GDM1 (cell line): ENCODE data around the gene TPRN.
A peak's percentile ranks its signal among the peaks of the same experiment; 100 is the strongest.
"Not testable (repeated sequence)": the region's sequence is repeated elsewhere in the genome, so short reads cannot be mapped to it uniquely, and the experiment has no call there.

Experiments
- DNase-seq: peaks from one replicate; lab custom pipeline; 2025; lab: John Stamatoyannopoulos, UW

The TPRN gene, protein sequence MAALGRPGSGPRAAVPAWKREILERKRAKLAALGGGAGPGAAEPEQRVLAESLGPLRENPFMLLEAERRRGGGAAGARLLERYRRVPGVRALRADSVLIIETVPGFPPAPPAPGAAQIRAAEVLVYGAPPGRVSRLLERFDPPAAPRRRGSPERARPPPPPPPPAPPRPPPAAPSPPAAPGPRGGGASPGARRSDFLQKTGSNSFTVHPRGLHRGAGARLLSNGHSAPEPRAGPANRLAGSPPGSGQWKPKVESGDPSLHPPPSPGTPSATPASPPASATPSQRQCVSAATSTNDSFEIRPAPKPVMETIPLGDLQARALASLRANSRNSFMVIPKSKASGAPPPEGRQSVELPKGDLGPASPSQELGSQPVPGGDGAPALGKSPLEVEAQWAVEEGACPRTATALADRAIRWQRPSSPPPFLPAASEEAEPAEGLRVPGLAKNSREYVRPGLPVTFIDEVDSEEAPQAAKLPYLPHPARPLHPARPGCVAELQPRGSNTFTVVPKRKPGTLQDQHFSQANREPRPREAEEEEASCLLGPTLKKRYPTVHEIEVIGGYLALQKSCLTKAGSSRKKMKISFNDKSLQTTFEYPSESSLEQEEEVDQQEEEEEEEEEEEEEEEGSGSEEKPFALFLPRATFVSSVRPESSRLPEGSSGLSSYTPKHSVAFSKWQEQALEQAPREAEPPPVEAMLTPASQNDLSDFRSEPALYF

GRCh38 chr9:137200311-137201204 lies at the start of gene TPRN:
TPRN (minus strand) TSS chr9:137200741; CDS start chr9:137200711, 30 bp downstream.
- peak; percentile 97 for DNase-seq

DNA sequence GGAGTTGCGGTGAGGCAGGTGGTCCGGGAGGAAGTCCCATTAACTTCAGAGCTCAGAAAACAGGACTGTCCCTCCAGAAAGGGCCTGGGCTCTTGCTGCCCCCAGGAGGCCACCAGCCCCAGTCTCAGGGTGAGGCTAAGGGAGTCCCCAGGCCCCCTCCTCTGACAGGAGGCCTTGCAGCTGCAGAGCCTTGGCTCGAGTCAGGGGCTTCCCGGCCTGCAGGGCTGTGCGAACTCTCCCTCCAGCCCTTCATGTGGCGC lies 47.3 kb upstream of the TPRN start:
- no peak for DNase-seq

DNA sequence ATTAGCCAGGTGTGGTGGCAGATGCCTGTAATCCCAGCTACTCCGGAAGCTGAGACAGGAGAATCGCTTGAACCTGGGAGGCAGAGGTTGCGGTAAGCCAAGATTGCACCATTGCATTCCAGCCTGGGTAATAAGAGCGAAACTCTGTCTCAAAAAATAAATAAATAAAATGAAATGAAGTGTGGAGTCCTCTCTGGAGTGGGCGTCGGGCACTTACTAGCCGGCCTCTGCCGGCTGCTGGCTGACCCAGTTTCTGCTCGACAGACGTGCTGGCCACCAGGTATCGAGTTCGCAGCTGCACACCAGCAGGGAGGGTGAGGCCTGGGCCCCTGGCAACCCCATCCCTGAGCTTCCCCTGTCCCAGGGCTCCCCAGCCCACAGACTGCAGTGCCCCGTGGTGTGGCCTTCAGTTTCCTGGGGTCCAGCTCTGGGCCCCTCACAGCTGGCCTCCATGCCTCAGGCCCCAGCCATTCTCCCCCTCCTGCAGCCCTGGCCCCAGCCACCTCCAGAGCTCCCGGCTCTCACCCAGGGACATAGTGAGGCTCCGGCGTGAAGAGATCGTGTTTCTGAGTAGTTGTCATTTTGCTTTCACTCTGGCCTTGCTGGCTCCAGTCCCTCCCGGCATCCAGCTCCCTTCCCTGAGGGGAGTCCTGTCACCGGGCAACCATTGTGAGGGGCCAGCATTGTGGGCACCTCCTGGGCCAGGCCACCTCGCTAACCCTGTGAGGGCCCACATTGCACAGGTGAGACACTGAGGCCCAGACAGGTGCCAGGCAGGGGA lies 46.8 kb upstream of the TPRN start:
- no peak for DNase-seq

GRCh38 chr9:137245450-137246421 lies 45.2 kb upstream of the TPRN start:
- no peak for DNase-seq

GRCh38 chr9:137244486-137245449 lies 44.2 kb upstream of the TPRN start:
- DNase-seq: no peak

DNA sequence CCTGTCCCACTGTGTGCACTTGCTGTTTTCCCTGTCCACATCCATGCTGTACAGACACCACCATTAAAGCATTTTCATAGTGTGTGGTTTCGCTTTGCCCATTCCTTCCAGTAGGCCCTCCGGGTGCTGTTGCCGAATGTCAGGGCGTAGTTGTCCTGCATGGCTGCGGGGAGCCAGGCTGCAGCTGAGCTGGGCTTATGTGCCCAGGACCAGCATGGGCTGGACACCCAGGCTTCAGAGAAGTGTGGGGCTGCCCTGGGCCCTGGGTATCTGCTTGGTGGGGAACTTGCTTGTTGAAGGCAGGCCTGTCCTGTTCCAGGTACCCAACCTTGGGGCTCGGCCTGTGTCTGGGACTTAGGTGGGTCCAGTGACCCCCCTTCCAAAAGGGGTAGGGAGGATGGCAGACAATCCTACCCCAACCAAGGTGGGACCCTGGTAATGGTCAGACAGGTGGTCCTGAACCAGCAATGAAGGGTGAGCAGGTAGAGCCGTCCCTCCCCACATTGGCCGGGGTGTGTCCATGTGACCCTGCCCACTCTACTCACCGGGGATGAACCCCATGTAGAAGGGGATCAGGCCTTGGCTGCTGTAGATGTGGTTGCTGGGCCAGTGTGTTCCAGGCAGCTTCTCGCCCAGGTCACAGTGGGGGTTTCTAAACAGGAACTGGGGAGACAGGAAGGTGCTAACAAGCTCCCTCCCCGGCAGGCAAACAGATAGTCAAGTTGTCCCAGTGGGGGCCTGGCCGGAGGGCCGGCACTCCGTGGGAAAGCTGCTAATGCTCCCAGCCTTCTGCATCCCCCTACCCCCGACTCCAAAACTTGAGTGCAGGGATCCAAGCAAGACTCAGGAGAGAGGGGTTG lies 43.3 kb upstream of the TPRN start:
- DNase-seq: no peak

GRCh38 chr9:137243266-137243625 lies 42.7 kb upstream of the TPRN start:
- DNase-seq: not testable (repeated sequence)

DNA sequence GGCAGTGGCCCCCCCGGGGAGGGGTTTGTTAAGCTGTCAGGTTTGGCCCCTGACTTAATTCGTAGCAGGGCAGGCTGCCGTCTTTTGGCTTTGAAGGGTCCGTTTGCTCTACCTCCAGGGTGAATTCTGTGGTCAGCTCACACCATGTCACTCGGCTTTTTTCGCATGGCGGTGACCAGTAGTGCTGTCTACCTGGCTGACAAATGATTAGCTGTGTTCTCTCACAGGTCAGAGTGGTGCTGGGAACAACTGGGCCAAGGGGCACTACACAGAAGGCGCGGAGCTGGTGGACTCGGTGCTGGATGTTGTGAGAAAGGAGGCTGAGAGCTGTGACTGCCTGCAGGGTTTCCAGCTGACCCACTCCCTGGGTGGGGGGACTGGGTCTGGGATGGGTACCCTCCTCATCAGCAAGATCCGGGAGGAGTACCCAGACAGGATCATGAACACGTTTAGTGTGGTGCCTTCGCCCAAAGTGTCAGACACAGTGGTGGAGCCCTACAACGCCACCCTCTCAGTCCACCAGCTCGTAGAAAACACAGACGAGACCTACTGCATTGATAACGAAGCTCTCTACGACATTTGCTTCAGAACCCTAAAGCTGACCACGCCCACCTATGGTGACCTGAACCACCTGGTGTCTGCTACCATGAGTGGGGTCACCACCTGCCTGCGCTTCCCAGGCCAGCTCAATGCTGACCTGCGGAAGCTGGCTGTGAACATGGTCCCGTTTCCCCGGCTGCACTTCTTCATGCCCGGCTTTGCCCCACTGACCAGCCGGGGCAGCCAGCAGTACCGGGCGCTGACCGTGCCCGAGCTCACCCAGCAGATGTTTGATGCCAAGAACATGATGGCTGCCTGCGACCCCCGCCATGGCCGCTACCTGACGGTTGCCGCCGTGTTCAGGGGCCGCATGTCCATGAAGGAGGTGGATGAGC lies 42.0 kb upstream of the TPRN start:
- DNase-seq: no peak

DNA sequence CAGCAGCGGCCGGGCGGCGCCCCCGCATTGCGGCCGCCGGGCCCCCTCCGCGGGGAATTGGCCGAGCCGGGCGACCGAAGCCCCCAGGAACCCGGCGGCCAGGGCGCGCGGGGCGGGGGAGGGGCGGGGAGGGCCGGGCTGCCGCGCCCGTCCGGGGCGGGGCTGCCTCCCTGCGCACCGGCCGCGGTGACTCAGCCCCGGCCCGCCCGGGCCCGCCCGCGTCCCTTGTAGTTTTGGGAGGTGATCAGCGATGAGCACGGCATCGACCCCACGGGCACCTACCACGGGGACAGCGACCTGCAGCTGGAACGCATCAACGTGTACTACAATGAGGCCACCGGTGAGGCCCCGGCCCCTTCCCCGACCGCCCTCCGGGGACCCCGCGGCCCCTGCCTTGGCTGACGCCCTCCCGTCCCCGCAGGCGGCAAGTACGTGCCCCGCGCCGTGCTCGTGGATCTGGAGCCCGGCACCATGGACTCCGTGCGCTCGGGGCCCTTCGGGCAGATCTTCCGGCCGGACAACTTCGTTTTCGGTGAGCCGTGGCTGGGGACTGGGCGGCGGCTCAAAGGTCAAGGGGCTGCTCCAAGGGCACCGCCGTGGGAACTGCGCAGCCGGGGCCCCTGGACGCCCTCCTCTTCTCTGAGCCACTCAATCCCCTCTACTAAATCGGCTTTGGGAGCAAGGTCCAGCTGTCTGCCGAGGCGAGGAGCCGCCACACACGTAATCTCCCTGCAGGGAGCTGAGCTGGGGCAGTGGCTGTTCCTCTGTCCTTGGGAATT lies 41.1 kb upstream of the TPRN start:
- no peak for DNase-seq

DNA sequence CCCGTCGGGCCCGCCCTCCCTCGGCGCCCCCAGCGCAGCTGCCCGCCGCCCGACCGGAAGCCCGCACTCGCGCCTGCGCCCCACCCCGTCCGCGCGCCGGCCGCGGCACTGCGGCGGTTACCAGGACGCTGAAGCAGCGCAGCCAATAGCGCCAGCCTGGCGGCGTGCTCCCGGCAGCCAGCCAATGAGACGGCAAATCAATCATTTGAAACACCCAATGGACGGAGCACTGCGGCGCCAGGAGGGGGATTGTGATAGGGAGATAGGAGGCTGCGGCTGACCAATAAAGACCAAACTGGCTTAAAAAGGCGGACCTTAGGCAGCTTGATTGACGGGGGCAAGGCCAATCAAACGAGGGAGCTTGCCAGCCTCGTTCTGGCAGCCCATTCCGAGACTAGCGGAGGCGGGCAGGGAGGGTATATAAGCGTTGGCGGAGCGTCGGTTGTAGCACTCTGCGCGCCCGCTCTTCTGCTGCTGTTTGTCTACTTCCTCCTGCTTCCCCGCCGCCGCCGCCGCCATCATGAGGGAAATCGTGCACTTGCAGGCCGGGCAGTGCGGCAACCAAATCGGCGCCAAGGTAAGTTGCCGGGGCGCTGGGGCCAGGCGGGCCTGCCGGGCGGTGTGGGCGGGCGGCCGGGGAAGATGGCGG lies 40.4 kb upstream of the TPRN start, which contains the start of gene TUBB4B:
Gene TUBB4B, plus strand, starts transcription at position 447 of the 649 bp plus-strand sequence. Its CDS starts 74 bp downstream, at position 521.
- DNase-seq: peak; percentile 100

DNA sequence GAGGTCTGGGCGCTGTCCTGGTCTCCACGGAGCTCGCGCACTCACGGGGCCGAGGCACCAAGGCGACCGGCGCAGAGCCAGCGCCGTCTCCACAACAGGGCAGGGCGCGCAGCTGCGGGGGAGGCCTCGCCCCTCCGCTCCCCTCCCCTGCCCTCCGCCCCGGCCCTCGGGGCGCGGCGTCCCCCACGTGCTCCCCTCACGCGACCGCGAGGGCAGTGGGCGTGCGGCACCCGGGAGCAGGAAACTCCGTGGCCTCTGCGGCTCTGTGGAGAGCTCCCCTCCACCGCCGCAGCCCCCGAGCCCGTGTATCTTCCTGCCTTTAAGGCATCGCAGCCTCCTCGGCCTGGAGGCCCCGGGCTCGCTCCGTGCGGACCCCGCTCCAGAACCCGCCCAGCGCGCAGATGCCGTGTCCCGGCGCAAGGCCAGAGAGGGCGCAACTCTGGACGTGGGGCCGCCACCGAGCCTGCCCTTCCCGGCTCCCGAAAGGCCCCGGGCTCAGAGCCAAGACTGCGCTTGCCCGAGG lies 39.8 kb upstream of the TPRN start:
- peak; percentile 87 for DNase-seq

DNA sequence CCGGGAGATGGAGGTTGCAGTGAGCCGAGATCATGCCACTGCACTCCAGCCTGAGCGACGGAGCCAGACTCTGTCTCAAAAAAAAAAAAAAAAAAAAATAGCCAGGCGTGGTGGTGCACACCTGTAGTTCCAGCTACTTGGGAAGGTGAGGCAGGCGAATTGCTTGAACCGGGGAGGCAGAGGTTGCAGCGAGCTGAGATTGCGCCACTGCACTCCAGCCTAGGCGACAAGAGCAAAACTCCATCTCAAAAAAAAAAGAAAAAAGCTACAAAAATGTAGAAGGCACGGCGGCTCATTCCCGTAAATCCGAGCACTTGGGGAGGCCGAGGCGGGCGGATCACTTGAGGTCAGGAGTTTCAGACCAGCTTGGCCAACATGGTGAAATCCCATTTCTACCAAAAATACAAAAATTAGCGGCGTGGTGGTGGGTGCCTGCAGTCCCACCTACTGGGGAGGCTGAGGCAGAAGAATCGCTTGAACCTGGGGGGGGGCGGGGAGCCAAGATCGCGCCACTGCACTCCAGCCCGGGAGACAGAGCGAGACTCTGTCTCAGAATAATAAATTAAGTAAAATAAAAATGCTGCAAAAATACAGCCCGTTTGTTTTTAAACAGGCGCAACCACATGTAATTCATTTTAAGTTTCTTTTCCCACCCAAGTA lies 39.1 kb upstream of the TPRN start:
- DNase-seq: not testable (repeated sequence)

GRCh38 chr9:137237759-137238726 lies 37.5 kb upstream of the TPRN start:
- DNase-seq: no peak

DNA sequence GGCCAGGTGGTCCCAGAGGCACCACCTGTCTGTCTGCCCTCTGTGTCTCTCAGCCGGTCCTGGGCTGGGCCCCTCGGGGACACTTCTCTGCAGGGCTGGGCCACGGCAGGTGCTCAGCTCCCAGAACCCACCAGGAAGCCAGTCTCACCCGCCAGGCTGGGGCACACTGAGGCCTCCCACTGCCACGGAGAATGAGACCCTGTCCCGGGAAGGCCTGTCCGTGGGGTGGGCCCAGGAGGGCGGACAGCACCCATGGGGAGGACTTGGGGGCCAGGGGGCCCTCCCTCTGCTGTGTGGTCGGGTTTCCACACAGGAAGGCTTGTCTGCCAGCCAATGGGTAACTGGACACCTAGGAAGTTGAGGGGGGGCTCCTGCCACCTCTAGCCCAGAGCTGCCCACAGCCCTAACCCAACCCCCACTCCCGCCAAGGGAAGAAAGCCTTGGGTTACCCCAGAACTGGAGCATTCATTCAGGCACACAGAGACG lies 36.4 kb upstream of the TPRN start:
- no peak for DNase-seq
